HG02973 (cell line): ENCODE measurements around the gene TSGA10.
"Not testable (repeated sequence)": the region's sequence is repeated elsewhere in the genome, so short reads cannot be mapped to it uniquely, and the experiment has no call there.

ENCODE experiments used
- ATAC-seq: cut with Tn5 transposase; IDR thresholded peaks from one replicate; pipeline ENCODE4 v1.9.1; 2021; ENCODE audit warnings: moderate library complexity; ENCODE audit not compliant: unreplicated experiment

TSGA10 gene

GRCh38 chr2:99154643-99155536 is at the start of gene TSGA10, which contains the start of gene LIPT1:
TSS of gene TSGA10 (minus strand) at chr2:99154942. CDS start at chr2:99109439, 45,503 bp downstream.
TSS of gene LIPT1 (plus strand) at chr2:99154967. CDS start at chr2:99161958, 6,991 bp downstream.
- ATAC-seq: peak; percentile 85

- ATAC-seq: no peak
Measured at GRCh38 chr2:99201959-99202678, 47.4 kb upstream of the TSGA10 start.

- no peak for ATAC-seq
Measured at GRCh38 chr2:99200076-99200800, 45.5 kb upstream of the TSGA10 start.

GRCh38 chr2:99198103-99198841 is 43.5 kb upstream of the TSGA10 start:
- ATAC-seq: no peak

GRCh38 chr2:99192364-99192763 is 37.6 kb upstream of the TSGA10 start:
- not testable (repeated sequence) for ATAC-seq

- no peak for ATAC-seq
Measured at GRCh38 chr2:99190548-99190947, 35.8 kb upstream of the TSGA10 start.

- ATAC-seq: no peak
Measured at GRCh38 chr2:99188357-99188756, 33.6 kb upstream of the TSGA10 start.

GRCh38 chr2:99187011-99187410 is 32.3 kb upstream of the TSGA10 start:
- ATAC-seq: no peak

- no peak for ATAC-seq
Measured at GRCh38 chr2:99184811-99185210, 30.1 kb upstream of the TSGA10 start.

- ATAC-seq: no peak
Measured at GRCh38 chr2:99183025-99183424, 28.3 kb upstream of the TSGA10 start.

GRCh38 chr2:99181624-99182000 is 26.9 kb upstream of the TSGA10 start:
- no peak for ATAC-seq

GRCh38 chr2:99180755-99181623 is 26.2 kb upstream of the TSGA10 start, which contains the start of the genes MITD1 and MRPL30:
TSS of gene MITD1 (minus strand) at chr2:99181058. CDS start at chr2:99180981, 77 bp downstream.
TSS of gene MRPL30 (plus strand) at chr2:99181184. CDS start at chr2:99186204, 5,020 bp downstream.
- peak; percentile 89 for ATAC-seq

- ATAC-seq: no peak
Measured at GRCh38 chr2:99171377-99172140, 16.8 kb upstream of the TSGA10 start.

- no peak for ATAC-seq
Measured at GRCh38 chr2:99169534-99169933, 14.8 kb upstream of the TSGA10 start.

- ATAC-seq: no peak
Measured at GRCh38 chr2:99166218-99166617, 11.5 kb upstream of the TSGA10 start.

- no peak for ATAC-seq
Measured at GRCh38 chr2:99159594-99159993, 4.9 kb upstream of the TSGA10 start.

- ATAC-seq: no peak
Measured at GRCh38 chr2:99158599-99158998, 3.9 kb upstream of the TSGA10 start.

GRCh38 chr2:99156891-99157290 is 2.1 kb upstream of the TSGA10 start:
- ATAC-seq: no peak
